LNCAP (cell line): Measurements from ENCODE around the gene FYB2.

ENCODE experiments used
- CTCF ChIP-seq: fragments of 450-650 bp; IDR thresholded peaks from 2 replicates; pipeline ENCODE4 v1.5.1; 2017; ENCODE audit warnings: mild to moderate bottlenecking

FYB2 gene

GRCh38 chr1:56675763-56676162 lies 143.4 kb downstream of the FYB2 start:
- TF ChIP-seq CTCF, result no peak

- no peak for TF ChIP-seq CTCF
Measured at GRCh38 chr1:56672579-56672978, 146.6 kb downstream of the FYB2 start.

GRCh38 chr1:56671542-56671941 lies 147.7 kb downstream of the FYB2 start:
- TF ChIP-seq CTCF, result no peak

GRCh38 chr1:56671085-56671484 lies 148.1 kb downstream of the FYB2 start:
- no peak for TF ChIP-seq CTCF

- no peak for TF ChIP-seq CTCF
Measured at GRCh38 chr1:56670350-56670749, 148.9 kb downstream of the FYB2 start.
